A673 (cell line): ENCODE data around the gene ZSWIM8. TPM values are rescaled to one million over a fixed set of nuclear protein-coding genes. Genes with fewer than 3 reads are reported as not detected.

ENCODE experiments used
- BruUV-seq: library from RNA; stranded (reverse); fragments of 400-500 nt; replicated peaks from 2 replicates; lab custom pipeline; 2021; lab: Mats Ljungman, UMichigan
- CTCF ChIA-PET: fragments of 300-600 bp; sonication (Branson Sonifier 250); formaldehyde crosslinking; loops from one replicate; lab custom pipeline; 2022; ENCODE audit warnings: antibody characterized with exemption; lab: Charles Lee
- POLR2A ChIA-PET: fragments of 300-600 bp; sonication (Branson Sonifier 250); formaldehyde crosslinking; loops from one replicate; lab custom pipeline; 2022; ENCODE audit warnings: antibody characterized with exemption; ENCODE audit not compliant: low non-redundant PET; lab: Charles Lee
- DNase-seq: peaks from one replicate; pipeline ENCODE4 v3.0.0-alpha.2; 2015; ENCODE audit warnings: low spot score
- H3K27ac ChIP-seq: fragments of 200-600 bp; sonication (generic); 2 replicates; pipeline ENCODE4 v1.5.1; 2016; ENCODE audit warnings: mixed run types, low read depth, mild to moderate bottlenecking, mixed read lengths, antibody characterized with exemption, low read length; ENCODE audit not compliant: poor library complexity, severe bottlenecking
- H3K27me3 ChIP-seq: fragments of 200-600 bp; sonication (generic); replicated peaks from 2 replicates; pipeline ENCODE4 v1.6.1; 2017; ENCODE audit warnings: mixed run types, low read depth, mild to moderate bottlenecking, mixed read lengths, antibody characterized with exemption, low read length; ENCODE audit not compliant: insufficient read depth, poor library complexity
- H3K36me3 ChIP-seq: fragments of 200-600 bp; sonication (generic); 2 replicates; pipeline ENCODE4 v1.6.1; 2016; ENCODE audit warnings: mixed run types, mild to moderate bottlenecking, mixed read lengths, antibody characterized with exemption, low read length; ENCODE audit not compliant: insufficient read depth, poor library complexity, severe bottlenecking
- H3K4me1 ChIP-seq: fragments of 200-600 bp; sonication (generic); 2 replicates; pipeline ENCODE4 v1.6.1; 2017; ENCODE audit warnings: mixed run types, mild to moderate bottlenecking, mixed read lengths, antibody characterized with exemption, low read length; ENCODE audit not compliant: insufficient read depth, poor library complexity, severe bottlenecking
- H3K4me3 ChIP-seq: fragments of 200-600 bp; sonication (generic); 2 replicates; pipeline ENCODE4 v1.5.1; 2016; ENCODE audit warnings: low read depth, mixed run types, mild to moderate bottlenecking, mixed read lengths, low read length; ENCODE audit not compliant: poor library complexity, severe bottlenecking
- H3K9me3 ChIP-seq: fragments of 200-600 bp; sonication (generic); 2 replicates; pipeline ENCODE4 v1.6.1; 2016; ENCODE audit warnings: mixed run types, low read depth, mild to moderate bottlenecking, mixed read lengths, antibody characterized with exemption, low read length; ENCODE audit not compliant: poor library complexity, severe bottlenecking
- CTCF ChIP-seq: fragments of 300-800, 200-600 bp; sonication (generic); conservative IDR thresholded peaks from 2 replicates; pipeline ENCODE4 v1.5.1; 2017; ENCODE audit warnings: low read depth, mild to moderate bottlenecking, antibody characterized with exemption, low read length, moderate library complexity, mixed read lengths
- EZH2 ChIP-seq: fragments of 200-600 bp; sonication (generic); IDR thresholded peaks from 2 replicates; pipeline ENCODE4 v1.6.1; 2017; ENCODE audit warnings: borderline replicate concordance, low read depth, mild to moderate bottlenecking, mixed read lengths, antibody characterized with exemption, low read length; ENCODE audit not compliant: poor library complexity, severe bottlenecking
- intact Hi-C: fragments of 100-400 bp; cut with micrococcal nuclease; formaldehyde crosslinking; loops from one replicate; pipeline ENCODE4 v1.10.0; 2022; ENCODE audit not compliant: unreplicated experiment
- total RNA-seq: library from RNA; stranded (reverse); gene quantifications from 2 replicates; pipeline ENCODE4 v1.2.3, GENCODE V29; 2021

Gene ZSWIM8
- total RNA-seq, 1 experiment from 2014 or later = 71.3 TPM

GRCh38 chr10:73840403-73841060 is 55.1 kb downstream of the ZSWIM8 start:
- intact Hi-C loops = no loop called here
- BruUV-seq = no TSS peak
- POLR2A ChIA-PET = no interaction called here

GRCh38 chr10:73841061-73841421 is 55.6 kb downstream of the ZSWIM8 start:
- no peak for DNase-seq
- Histone ChIP-seq H3K4me3 (no peak overlapping the region), H3K36me3 (peaks cover 15% of the 10 kb centered on the region), H3K9me3 (no peaks in the 10 kb centered on the region), H3K27ac (no peak overlapping the region), H3K4me1 (no peaks in the 10 kb centered on the region), H3K27me3 (no peaks in the 10 kb centered on the region)
- intact Hi-C loops = no loop called here
- CTCF ChIA-PET = no interaction called here
- BruUV-seq = no TSS peak
- POLR2A ChIA-PET = no interaction called here
- TF ChIP-seq CTCF (no peak), EZH2 (no peak)

More at GRCh38 chr10:73840403-73841060, 55.1 kb downstream of the ZSWIM8 start:
- Histone ChIP-seq H3K4me3 (no peak overlapping the region), H3K9me3 (no peaks in the 10 kb centered on the region), H3K27me3 (no peaks in the 10 kb centered on the region), H3K36me3 (peaks cover 15% of the 10 kb centered on the region), H3K4me1 (no peaks in the 10 kb centered on the region), H3K27ac (no peak overlapping the region)
- no peak for TF ChIP-seq EZH2
- no peak for TF ChIP-seq CTCF
- CTCF ChIA-PET = interaction anchor here (0.6 kb wide), 1 partner anchor 62 kb away, joined by 5 read pairs; no protein-coding TSS in a partner anchor
- no peak for DNase-seq

GRCh38 chr10:73841526-73842285 is 56.3 kb downstream of the ZSWIM8 start:
- ChIA-PET POLR2A (no interaction called here), CTCF (no interaction called here)
- TF ChIP-seq CTCF = no peak
- TF ChIP-seq EZH2 = no peak
- Histone ChIP-seq H3K27ac (no peak overlapping the region), H3K4me3 (no peak overlapping the region), H3K9me3 (no peaks in the 10 kb centered on the region), H3K4me1 (no peaks in the 10 kb centered on the region), H3K36me3 (peaks cover 18% of the 10 kb centered on the region), H3K27me3 (no peaks in the 10 kb centered on the region)
- BruUV-seq = no TSS peak
- peak; percentile 35 for DNase-seq
- intact Hi-C loops = no loop called here
